OCI-LY3 (cell line): Measurements from ENCODE around the gene CIT.
"Not testable (repeated sequence)": the region's sequence is repeated elsewhere in the genome, so short reads cannot be mapped to it uniquely, and the experiment has no call there.

Experiments used
- H2AFZ ChIP-seq: fragments of 200-600, 300-600 bp; shearing (Covaris generic); 2 replicates; pipeline ENCODE4 v1.6.0; 2014; ENCODE audit warnings: antibody characterized with exemption, low read depth, low read length
- H3K27ac ChIP-seq: fragments of 200-600, 300-600 bp; sonication (generic); 2 replicates; pipeline ENCODE4 v1.5.1; 2014; ENCODE audit warnings: mild to moderate bottlenecking, low read length, moderate library complexity, mixed read lengths
- H3K27me3 ChIP-seq: fragments of 200-600, 300-600 bp; sonication (generic); 2 replicates; pipeline ENCODE4 v1.6.1; 2014; ENCODE audit warnings: low read depth, low read length, mixed read lengths
- H3K36me3 ChIP-seq: fragments of 200-600, 300-600 bp; sonication (generic); replicated peaks from 2 replicates; pipeline ENCODE3; 2014; ENCODE audit warnings: low read depth, low read length, mixed read lengths
- H3K4me1 ChIP-seq: fragments of 300-600, 200-600 bp; sonication (generic); 2 replicates; pipeline ENCODE4 v1.6.1; 2014; ENCODE audit warnings: low read length, mixed read lengths
- H3K4me2 ChIP-seq: fragments of 200-600, 300-600 bp; sonication (generic); 2 replicates; pipeline ENCODE4 v1.6.1; 2014; ENCODE audit warnings: low read length, mixed read lengths
- H3K4me3 ChIP-seq: fragments of 300-600, 200-600 bp; sonication (generic); 2 replicates; pipeline ENCODE4 v1.5.1; 2014; ENCODE audit warnings: antibody characterized with exemption, mild to moderate bottlenecking, low read length, moderate library complexity
- H3K79me2 ChIP-seq: fragments of 300-600, 200-600 bp; shearing (Covaris generic); 2 replicates; pipeline ENCODE4 v1.6.1; 2014; ENCODE audit warnings: mild to moderate bottlenecking, low read length, mixed read lengths
- H3K9ac ChIP-seq: fragments of 300-600, 200-600 bp; shearing (Covaris generic); 2 replicates; pipeline ENCODE4 v1.6.0; 2014; ENCODE audit warnings: mild to moderate bottlenecking, low read length, moderate library complexity
- H3K9me3 ChIP-seq: fragments of 200-600, 300-600 bp; shearing (Covaris generic); 2 replicates; pipeline ENCODE4 v1.6.1; 2014; ENCODE audit warnings: low read length, mixed read lengths; ENCODE audit not compliant: insufficient read depth
- H4K20me1 ChIP-seq: fragments of 200-600, 300-600 bp; sonication (generic); 2 replicates; pipeline ENCODE4 v1.6.1; 2016; ENCODE audit warnings: low read length, mixed read lengths; ENCODE audit not compliant: insufficient read depth
- CTCF ChIP-seq: fragments of 200-600, 300-600 bp; sonication (generic); IDR thresholded peaks from 2 replicates; pipeline ENCODE4 v1.5.1; 2014; ENCODE audit warnings: antibody characterized with exemption, low read length, low read depth
- EZH2phosphoT487 ChIP-seq: fragments of 200-600 bp; shearing (Covaris generic); IDR thresholded peaks from 2 replicates; pipeline ENCODE4 v1.6.1; 2018; ENCODE audit warnings: antibody characterized with exemption, mixed run types, low read depth

The CIT gene

GRCh38 chr12:119710965-119711551, 166.1 kb downstream of the CIT start:
- H3K4me2 ChIP-seq, result no peak overlapping the region
- TF ChIP-seq CTCF, result no peak
- TF ChIP-seq EZH2phosphoT487, result no peak
- peaks cover 42% of the 10 kb centered on the region for H3K36me3 ChIP-seq

GRCh38 chr12:119710374-119710964, 166.7 kb downstream of the CIT start:
- H3K4me1 ChIP-seq, result no peaks in the 10 kb centered on the region
- H3K36me3 ChIP-seq, result peaks cover 40% of the 10 kb centered on the region
- TF ChIP-seq EZH2phosphoT487, result no peak
- TF ChIP-seq CTCF, result no peak
- H2AFZ ChIP-seq, result no peak overlapping the region
- H3K79me2 ChIP-seq, result no peaks in the 10 kb centered on the region
- no peak overlapping the region for H3K27ac ChIP-seq
- H3K27me3 ChIP-seq, result no peaks in the 10 kb centered on the region
- no peak overlapping the region for H3K4me2 ChIP-seq
- no peaks in the 10 kb centered on the region for H4K20me1 ChIP-seq
- H3K9me3 ChIP-seq, result no peaks in the 10 kb centered on the region
- no peak overlapping the region for H3K9ac ChIP-seq
- no peak overlapping the region for H3K4me3 ChIP-seq

More at GRCh38 chr12:119710965-119711551, 166.1 kb downstream of the CIT start:
- H2AFZ ChIP-seq, result no peak overlapping the region
- no peaks in the 10 kb centered on the region for H4K20me1 ChIP-seq
- H3K27ac ChIP-seq, result no peak overlapping the region
- H3K4me3 ChIP-seq, result no peak overlapping the region
- H3K27me3 ChIP-seq, result no peaks in the 10 kb centered on the region
- H3K9me3 ChIP-seq, result no peaks in the 10 kb centered on the region
- H3K79me2 ChIP-seq, result no peaks in the 10 kb centered on the region
- H3K4me1 ChIP-seq, result no peaks in the 10 kb centered on the region
- no peak overlapping the region for H3K9ac ChIP-seq

GRCh38 chr12:119706427-119706826, 170.7 kb downstream of the CIT start:
- H3K4me3 ChIP-seq, H2AFZ ChIP-seq, H3K27ac ChIP-seq, H3K9me3 ChIP-seq, H4K20me1 ChIP-seq, H3K9ac ChIP-seq, H3K79me2 ChIP-seq, H3K4me2 ChIP-seq, H3K27me3 ChIP-seq, H3K4me1 ChIP-seq: not testable (repeated sequence)
- peaks cover 28% of the 10 kb centered on the region for H3K36me3 ChIP-seq

- Histone ChIP-seq H3K9me3 (no peaks in the 10 kb centered on the region), H4K20me1 (no peaks in the 10 kb centered on the region), H3K9ac (no peak overlapping the region), H3K27ac (no peak overlapping the region), H3K27me3 (no peaks in the 10 kb centered on the region), H3K4me1 (no peaks in the 10 kb centered on the region), H3K36me3 (peaks cover 24% of the 10 kb centered on the region), H3K79me2 (no peaks in the 10 kb centered on the region), H2AFZ (no peak overlapping the region), H3K4me3 (no peak overlapping the region), H3K4me2 (no peak overlapping the region)
- TF ChIP-seq EZH2phosphoT487, result no peak
- no peak for TF ChIP-seq CTCF
Observed at GRCh38 chr12:119705182-119705581, 171.9 kb downstream of the CIT start.
